HG02588 (cell line): ENCODE measurements around the gene NME7.
"Not testable (repeated sequence)": the region's sequence is repeated elsewhere in the genome, so short reads cannot be mapped to it uniquely, and the experiment has no call there.

ENCODE experiments used
- ATAC-seq: cut with Tn5 transposase; IDR thresholded peaks from one replicate; pipeline ENCODE4 v1.9.1; 2021; ENCODE audit warnings: mild to moderate bottlenecking, moderate library complexity; ENCODE audit not compliant: unreplicated experiment

Gene NME7

GRCh38 chr1:169130683-169131082, 236.9 kb downstream of the NME7 start:
- no peak for ATAC-seq

GRCh38 chr1:169129109-169129784, 238.3 kb downstream of the NME7 start:
- ATAC-seq = no peak

- no peak for ATAC-seq
Observed at GRCh38 chr1:169128562-169128961, 239.0 kb downstream of the NME7 start.

- ATAC-seq = no peak
Observed at GRCh38 chr1:169127305-169127704, 240.3 kb downstream of the NME7 start.

GRCh38 chr1:169126335-169126734, 241.3 kb downstream of the NME7 start:
- no peak for ATAC-seq

GRCh38 chr1:169125597-169125996, 242.0 kb downstream of the NME7 start:
- ATAC-seq = not testable (repeated sequence)

- no peak for ATAC-seq
Observed at GRCh38 chr1:169124459-169124858, 243.1 kb downstream of the NME7 start.

GRCh38 chr1:169122976-169123375, 244.6 kb downstream of the NME7 start:
- ATAC-seq = peak; percentile 60

GRCh38 chr1:169121146-169121923, 246.3 kb downstream of the NME7 start:
- ATAC-seq = no peak

- no peak for ATAC-seq
Observed at GRCh38 chr1:169120066-169120465, 247.5 kb downstream of the NME7 start.

GRCh38 chr1:169119405-169119804, 248.2 kb downstream of the NME7 start:
- ATAC-seq = no peak

GRCh38 chr1:169118227-169118626, 249.4 kb downstream of the NME7 start:
- no peak for ATAC-seq

- ATAC-seq = no peak
Observed at GRCh38 chr1:169117599-169117998, 250.0 kb downstream of the NME7 start.

- ATAC-seq = no peak
Observed at GRCh38 chr1:169117014-169117413, 250.6 kb downstream of the NME7 start.

- ATAC-seq = no peak
Observed at GRCh38 chr1:169115891-169116585, 251.6 kb downstream of the NME7 start.

- no peak for ATAC-seq
Observed at GRCh38 chr1:169113613-169114119, 253.9 kb downstream of the NME7 start.

- no peak for ATAC-seq
Observed at GRCh38 chr1:169112241-169112640, 255.4 kb downstream of the NME7 start.

GRCh38 chr1:169111472-169111871, 256.1 kb downstream of the NME7 start:
- ATAC-seq = no peak

- ATAC-seq = no peak
Observed at GRCh38 chr1:169110689-169111447, 256.7 kb downstream of the NME7 start.

- no peak for ATAC-seq
Observed at GRCh38 chr1:169110236-169110635, 257.4 kb downstream of the NME7 start.
